Right hindlimb (tissue), 1 donor: ENCODE measurements around the gene GRK1.
"Not testable (repeated sequence)": the region's sequence is repeated elsewhere in the genome, so short reads cannot be mapped to it uniquely, and the experiment has no call there.

ENCODE experiments used
- DNase-seq: peaks from one replicate; pipeline ENCODE4 v3.0.0-alpha.2; 2018

GRK1 gene

DNA sequence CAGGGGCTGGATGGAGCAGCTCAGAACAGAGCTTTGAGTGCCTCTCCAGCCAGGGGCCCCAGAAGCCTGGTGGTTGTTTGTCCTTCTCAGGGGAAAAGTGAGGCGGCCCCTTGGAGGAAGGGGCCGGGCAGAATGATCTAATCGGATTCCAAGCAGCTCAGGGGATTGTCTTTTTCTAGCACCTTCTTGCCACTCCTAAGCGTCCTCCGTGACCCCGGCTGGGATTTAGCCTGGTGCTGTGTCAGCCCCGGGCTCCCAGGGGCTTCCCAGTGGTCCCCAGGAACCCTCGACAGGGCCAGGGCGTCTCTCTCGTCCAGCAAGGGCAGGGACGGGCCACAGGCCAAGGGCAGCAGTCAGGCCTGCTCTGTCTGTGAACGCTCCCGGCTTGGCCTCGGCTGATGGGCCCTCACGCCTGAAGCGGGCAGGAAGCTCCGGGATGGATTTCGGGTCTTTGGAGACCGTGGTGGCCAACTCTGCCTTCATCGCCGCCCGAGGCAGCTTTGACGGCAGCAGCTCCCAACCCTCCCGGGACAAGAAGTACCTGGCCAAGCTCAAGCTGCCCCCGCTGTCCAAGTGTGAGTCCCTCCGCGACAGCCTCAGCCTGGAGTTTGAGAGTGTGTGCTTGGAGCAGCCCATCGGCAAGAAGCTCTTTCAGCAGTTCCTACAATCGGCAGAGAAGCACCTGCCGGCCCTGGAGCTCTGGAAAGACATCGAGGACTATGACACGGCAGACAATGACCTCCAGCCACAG is at the start of gene GRK1:
Gene GRK1, plus strand, starts transcription at position 269 of the 751 bp plus-strand sequence. Its CDS starts 168 bp downstream, at position 437.
- no peak for DNase-seq

- no peak for DNase-seq
Observed at GRCh38 chr13:113617961-113618360, 49.1 kb upstream of the GRK1 start.

- DNase-seq: no peak
Observed at GRCh38 chr13:113618455-113618854, 48.6 kb upstream of the GRK1 start.

- DNase-seq: no peak
Observed at GRCh38 chr13:113620036-113620796, 46.8 kb upstream of the GRK1 start.

DNA sequence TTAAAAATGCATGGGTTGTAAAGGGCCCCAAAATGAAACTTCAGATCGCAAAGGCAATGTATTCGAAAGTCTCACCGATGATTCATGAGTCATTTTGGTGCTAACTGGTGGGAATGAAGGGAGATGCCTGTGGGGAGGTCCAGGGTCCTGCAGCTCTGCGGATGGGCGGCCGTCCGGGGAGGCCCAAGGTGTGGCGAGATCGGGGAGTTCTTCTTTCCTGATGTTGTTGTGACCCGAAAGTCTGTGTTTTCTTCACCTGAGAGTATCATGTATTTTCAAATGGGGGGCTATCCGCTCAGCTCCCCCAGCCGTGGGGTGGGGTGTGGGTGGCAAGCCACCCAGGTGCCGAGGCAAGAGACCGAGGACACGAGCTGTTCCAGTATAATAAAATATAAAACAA is 46.0 kb upstream of the GRK1 start:
- no peak for DNase-seq

DNA sequence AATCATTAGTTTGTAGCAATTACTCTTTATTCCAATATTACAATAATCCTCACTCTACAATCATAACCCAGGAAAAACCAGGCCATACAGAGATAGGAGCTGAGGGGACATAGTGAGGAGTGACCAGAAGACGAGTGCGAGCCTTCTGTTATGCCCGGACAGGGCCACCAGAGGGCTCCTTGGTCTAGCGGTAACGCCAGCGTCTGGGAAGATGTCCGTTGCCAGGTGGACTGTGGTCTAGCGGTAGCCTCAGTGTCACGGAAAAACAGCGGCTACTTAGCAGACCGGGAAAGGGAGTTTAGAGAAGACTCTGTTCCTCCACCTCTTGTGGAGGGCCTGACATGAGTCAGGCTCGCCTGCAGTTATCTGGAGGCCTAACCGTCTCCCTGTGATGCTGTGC is 45.5 kb upstream of the GRK1 start:
- not testable (repeated sequence) for DNase-seq

- DNase-seq: not testable (repeated sequence)
Observed at GRCh38 chr13:113621986-113622550, 45.0 kb upstream of the GRK1 start.

GRCh38 chr13:113622791-113623490 is 44.1 kb upstream of the GRK1 start:
- DNase-seq: no peak

DNA sequence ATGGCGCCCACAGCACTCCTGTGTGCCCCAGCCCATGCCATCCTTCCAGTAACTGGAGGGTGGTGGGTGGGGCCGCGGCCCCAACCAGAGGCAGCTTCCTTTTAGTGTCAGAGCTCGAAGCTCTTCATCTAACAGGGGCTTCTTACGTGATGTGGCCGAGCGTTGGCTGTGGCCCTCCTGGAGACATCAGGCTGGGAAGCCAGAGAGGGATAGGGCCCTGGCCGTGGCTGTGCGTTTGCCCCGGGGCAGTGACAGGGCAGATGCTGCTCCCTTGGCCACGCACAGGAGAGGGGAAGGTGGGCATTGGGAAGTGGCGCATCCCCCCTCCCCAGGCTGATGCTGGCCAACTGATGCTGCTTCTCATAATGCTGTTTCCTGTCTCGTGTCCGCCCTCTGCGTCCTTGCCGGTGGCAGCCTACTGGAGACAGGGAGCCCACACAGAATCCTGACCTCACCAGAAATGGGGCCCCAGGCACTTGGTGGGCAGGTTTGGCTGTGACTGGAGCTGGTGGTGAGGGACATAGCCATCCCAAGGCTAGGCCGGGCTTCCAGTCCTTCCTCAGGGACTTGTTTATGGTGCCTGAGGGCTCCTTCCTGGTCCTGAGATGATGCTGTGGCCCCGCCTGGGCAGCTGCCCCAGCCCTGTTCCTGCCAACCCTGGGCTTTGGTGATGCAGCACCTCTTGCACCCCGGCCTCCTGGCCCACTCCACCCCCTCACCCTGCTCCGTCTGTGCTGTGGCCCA is 43.4 kb upstream of the GRK1 start:
- no peak for DNase-seq

DNA sequence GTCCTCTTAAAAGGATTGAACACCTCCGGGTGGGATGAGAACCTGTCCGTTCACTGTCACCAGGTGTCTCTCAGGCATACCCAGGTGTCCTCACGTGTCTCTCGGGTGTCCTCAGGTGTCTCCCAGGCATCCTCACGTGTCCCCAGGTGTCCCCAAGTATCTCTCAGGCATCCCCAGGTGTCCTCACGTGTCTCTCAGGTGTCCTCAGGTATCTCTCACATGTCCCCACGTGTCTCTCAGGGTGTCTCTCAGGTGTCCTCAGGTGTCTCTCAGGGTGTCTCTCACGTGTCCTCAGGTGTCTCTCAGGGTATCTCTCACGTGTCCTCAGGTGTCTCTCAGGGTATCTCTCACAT is 42.8 kb upstream of the GRK1 start:
- no peak for DNase-seq

DNA sequence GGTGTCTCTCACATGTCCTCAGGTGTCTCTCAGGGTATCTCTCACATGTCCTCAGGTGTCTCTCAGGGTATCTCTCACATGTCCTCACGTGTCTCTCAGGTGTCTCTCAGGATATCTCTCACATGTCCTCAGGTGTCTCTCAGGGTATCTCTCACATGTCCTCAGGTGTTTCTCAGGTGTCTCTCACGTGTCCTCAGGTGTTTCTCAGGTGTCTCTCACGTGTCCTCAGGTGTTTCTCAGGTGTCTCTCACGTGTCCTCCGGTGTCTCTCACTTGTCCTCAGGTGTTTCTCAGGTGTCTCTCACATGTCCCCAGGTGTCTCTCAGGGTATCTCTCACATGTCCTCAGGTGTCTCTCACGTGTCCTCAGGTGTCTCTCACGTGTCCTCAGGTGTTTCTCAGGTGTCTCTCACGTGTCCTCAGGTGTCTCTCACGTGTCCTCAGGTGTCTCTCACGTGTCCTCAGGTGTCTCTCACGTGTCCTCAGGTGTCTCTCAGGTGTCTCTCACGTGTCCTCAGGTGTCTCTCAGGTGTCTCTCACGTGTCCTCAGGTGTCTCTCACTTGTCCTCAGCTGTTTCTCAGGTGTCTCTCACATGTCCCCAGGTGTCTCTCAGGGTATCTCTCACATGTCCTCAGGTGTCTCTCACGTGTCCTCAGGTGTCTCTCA is 42.2 kb upstream of the GRK1 start:
- not testable (repeated sequence) for DNase-seq

- no peak for DNase-seq
Observed at GRCh38 chr13:113625965-113626721, 40.9 kb upstream of the GRK1 start.

GRCh38 chr13:113627136-113627535 is 39.9 kb upstream of the GRK1 start:
- DNase-seq: no peak

DNA sequence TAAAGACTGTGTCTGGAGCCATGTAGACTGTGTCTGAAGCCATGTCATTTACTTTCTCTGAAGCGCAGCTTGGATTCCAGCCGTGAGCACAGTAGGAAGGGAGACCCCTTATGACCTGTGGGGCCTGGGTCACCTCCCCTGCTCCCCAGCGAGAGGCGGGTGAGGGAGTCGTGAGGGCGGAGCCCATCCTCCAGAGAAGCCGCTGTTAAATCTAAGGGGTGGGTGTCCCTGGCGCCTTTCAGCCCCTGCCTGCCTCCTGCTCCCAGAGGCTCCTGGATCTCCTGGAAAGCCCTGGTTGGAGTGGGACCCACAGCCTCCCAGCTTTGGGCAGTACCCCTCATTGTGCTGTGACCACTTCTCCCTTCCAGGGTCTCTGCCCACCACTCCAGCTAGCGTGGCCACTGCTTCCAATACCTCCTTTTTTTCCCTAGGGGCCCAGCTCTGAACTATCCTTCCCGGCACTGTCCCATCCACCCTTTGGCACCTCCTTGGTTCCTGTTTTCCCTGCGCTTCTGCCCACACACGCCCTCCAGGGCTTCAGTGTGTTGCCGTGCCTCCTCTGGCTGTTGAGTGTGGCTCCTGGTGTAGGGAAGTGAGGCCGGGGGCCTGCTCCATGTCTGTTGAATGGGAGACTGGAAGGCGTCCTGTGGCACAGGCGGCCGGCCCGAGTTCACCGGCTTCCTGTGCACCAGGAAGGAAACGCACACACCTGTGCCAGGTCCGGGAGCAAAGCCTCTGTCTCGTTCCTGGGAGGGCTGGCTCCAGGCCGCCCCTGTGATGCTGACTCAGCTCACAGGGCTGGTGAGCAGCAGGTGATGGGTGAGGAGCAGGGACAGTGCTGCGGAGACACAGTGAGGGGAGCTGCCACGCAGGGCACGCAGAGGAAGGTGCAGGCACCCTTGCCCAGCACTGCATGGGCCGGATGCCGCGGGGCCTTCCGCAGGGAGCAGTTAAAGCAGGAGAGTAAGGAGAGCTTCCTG is 38.4 kb upstream of the GRK1 start:
- no peak for DNase-seq

GRCh38 chr13:113629866-113630265 is 37.2 kb upstream of the GRK1 start:
- DNase-seq: no peak

DNA sequence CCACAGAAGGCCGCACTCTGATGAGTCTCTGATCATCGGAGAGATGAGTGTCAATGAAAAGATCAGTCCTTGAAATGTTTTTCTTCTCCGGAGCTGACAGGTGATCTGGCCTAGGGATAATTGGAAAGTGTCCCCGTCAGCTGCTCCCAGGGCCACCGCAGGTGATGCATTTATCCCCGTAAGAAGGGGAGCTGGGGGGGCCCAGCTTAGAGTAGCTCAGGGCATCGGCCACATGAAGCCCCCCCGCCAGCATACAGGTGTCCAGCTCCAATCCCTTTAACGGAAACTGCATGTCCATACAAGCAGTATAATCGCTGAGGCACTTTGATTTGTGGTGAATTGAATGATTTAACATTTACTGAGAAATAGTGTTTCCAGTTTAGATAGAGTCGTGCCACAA is 36.7 kb upstream of the GRK1 start:
- no peak for DNase-seq

- no peak for DNase-seq
Observed at GRCh38 chr13:113630804-113631203, 36.2 kb upstream of the GRK1 start.

DNA sequence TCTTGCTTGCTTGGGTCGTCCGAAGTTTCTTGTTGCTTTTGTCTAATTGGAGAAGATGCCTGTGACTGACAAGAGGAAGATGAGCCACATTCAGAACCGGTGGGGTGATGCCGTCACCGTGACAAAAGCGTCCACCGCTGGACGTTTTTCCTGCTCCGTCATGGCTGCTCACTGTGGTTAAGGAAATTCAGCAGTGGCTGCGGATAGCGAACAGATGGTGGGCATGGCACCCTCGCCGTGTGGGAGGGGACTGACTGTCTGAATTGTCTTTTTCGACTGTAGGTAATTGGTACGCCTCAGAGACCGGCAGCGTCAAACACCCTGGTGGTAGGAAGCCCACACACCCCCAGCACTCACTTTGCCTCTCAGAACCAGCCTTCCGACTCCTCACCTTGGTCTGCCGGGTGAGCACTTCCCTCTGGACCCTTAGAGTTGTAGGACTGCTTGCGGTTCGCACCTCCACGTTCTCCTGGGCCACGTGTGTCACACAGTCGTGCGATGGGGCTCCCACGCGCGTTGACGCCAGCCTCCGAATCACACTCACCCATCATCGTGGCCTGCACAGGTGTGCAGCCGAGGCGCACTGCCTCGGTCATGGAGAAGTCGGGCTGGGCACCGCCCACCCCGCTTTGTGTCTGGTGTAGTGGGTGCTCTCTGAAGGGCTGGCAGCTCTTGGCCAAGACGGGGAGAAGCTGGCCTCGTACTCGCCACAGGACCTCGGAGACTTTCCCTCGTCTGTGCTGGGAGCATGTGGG is 35.5 kb upstream of the GRK1 start:
- no peak for DNase-seq
